ENCODE data around the gene OR52M1. TPM values are rescaled to one million over a fixed set of nuclear protein-coding genes. Genes with fewer than 3 reads are reported as not detected.

OR52M1 gene
- not detected for total RNA-seq

- Histone ChIP-seq H3K27ac (no peak within 1 kb of the TSS), H3K9me3 (no peaks in the 10 kb centered on the region), H3K36me3 (no peaks in the 10 kb centered on the region), H3K4me3 (no peak within 1 kb of the TSS), H3K27me3 (no peaks in the 10 kb centered on the region), H3K4me1 (no peaks in the 10 kb centered on the region)
- no peak for DNase-seq (ENCODE audit: low spot score in 2 of 2)
- TF ChIP-seq CTCF (IDR thresholded peaks at IDR 0.05): no peak
- intact Hi-C loops (cut with DNase I): no loop called here
Measured at GRCh38 chr11:4544891-4545290, at the start of gene OR52M1. TSS of gene OR52M1 (plus strand) at chr11:4545191. CDS start at chr11:4545191, 0 bp downstream.

- Histone ChIP-seq H3K9me3 (no peaks in the 10 kb centered on the region), H3K4me1 (no peaks in the 10 kb centered on the region), H3K27me3 (no peaks in the 10 kb centered on the region), H3K4me3 (no peak overlapping the region), H3K27ac (no peak overlapping the region), H3K36me3 (no peaks in the 10 kb centered on the region)
- intact Hi-C loops (cut with DNase I): no loop called here
- DNase-seq (ENCODE audit: low spot score in 2 of 2): no peak
- TF ChIP-seq CTCF (IDR thresholded peaks at IDR 0.05): no peak
Measured at GRCh38 chr11:4495487-4495886, 49.5 kb upstream of the OR52M1 start.

GRCh38 chr11:4495986-4496385 is 49.0 kb upstream of the OR52M1 start:
- DNase-seq (ENCODE audit: low spot score in 2 of 2): no peak
- H3K27me3 ChIP-seq: no peaks in the 10 kb centered on the region
- no peaks in the 10 kb centered on the region for H3K36me3 ChIP-seq
- H3K27ac ChIP-seq: no peak overlapping the region
- intact Hi-C loops (cut with DNase I): no loop called here
- no peaks in the 10 kb centered on the region for H3K9me3 ChIP-seq
- H3K4me3 ChIP-seq: no peak overlapping the region
- no peak for TF ChIP-seq CTCF (IDR thresholded peaks at IDR 0.05)
- H3K4me1 ChIP-seq: no peaks in the 10 kb centered on the region

- intact Hi-C loops (cut with DNase I): no loop called here
- H3K27ac ChIP-seq: no peak overlapping the region
- H3K36me3 ChIP-seq: no peaks in the 10 kb centered on the region
- H3K9me3 ChIP-seq: no peaks in the 10 kb centered on the region
- no peak overlapping the region for H3K4me3 ChIP-seq
- no peak for TF ChIP-seq CTCF (IDR thresholded peaks at IDR 0.05)
- no peaks in the 10 kb centered on the region for H3K4me1 ChIP-seq
- no peaks in the 10 kb centered on the region for H3K27me3 ChIP-seq
- DNase-seq (ENCODE audit: low spot score in 2 of 2): no peak
Measured at GRCh38 chr11:4496557-4497248, 48.3 kb upstream of the OR52M1 start.

- TF ChIP-seq CTCF (IDR thresholded peaks at IDR 0.05): no peak
- intact Hi-C loops (cut with DNase I): no loop called here
- no peaks in the 10 kb centered on the region for H3K4me1 ChIP-seq
- H3K36me3 ChIP-seq: no peaks in the 10 kb centered on the region
- H3K27me3 ChIP-seq: no peaks in the 10 kb centered on the region
- DNase-seq (ENCODE audit: low spot score in 2 of 2): no peak
- H3K9me3 ChIP-seq: no peaks in the 10 kb centered on the region
- no peak overlapping the region for H3K27ac ChIP-seq
- H3K4me3 ChIP-seq: no peak overlapping the region
Measured at GRCh38 chr11:4508886-4509285, 36.1 kb upstream of the OR52M1 start.

Measured in ascending aorta (tissue), 2 donors.